MM.1S (cell line): Measurements from ENCODE around the gene ICAM3.

Experiments
- DNase-seq: peaks from one replicate; pipeline ENCODE4 v3.0.0-alpha.2; 2015
- H2AFZ ChIP-seq: fragments of 300-600 bp; sonication (generic); 2 replicates; pipeline ENCODE4 v1.6.0; 2016; ENCODE audit warnings: antibody characterized with exemption, low read length
- H3F3A ChIP-seq: fragments of 300-600 bp; sonication (generic); 2 replicates; pipeline ENCODE4 v1.6.1; 2016; ENCODE audit warnings: mild to moderate bottlenecking, antibody characterized with exemption, low read length, moderate library complexity, mixed read lengths; ENCODE audit not compliant: insufficient read depth
- H3K27ac ChIP-seq: fragments of 300-600 bp; sonication (generic); 2 replicates; pipeline ENCODE4 v1.5.1; 2016; ENCODE audit warnings: mild to moderate bottlenecking, low read length
- H3K27me3 ChIP-seq: fragments of 300-600 bp; sonication (generic); replicated peaks from 2 replicates; pipeline ENCODE4 v1.6.0; 2016; ENCODE audit warnings: low read length; ENCODE audit not compliant: insufficient read depth
- H3K36me3 ChIP-seq: fragments of 300-600 bp; sonication (generic); replicated peaks from 2 replicates; pipeline ENCODE4 v1.6.1; 2016; ENCODE audit warnings: mild to moderate bottlenecking, low read length, mixed read lengths; ENCODE audit not compliant: insufficient read depth
- H3K4me1 ChIP-seq: fragments of 300-600 bp; sonication (generic); 2 replicates; pipeline ENCODE4 v1.6.1; 2016; ENCODE audit warnings: low read length, mixed read lengths
- H3K4me2 ChIP-seq: fragments of 300-600 bp; sonication (generic); 2 replicates; pipeline ENCODE4 v1.6.0; 2016; ENCODE audit warnings: low read depth, low read length
- H3K4me3 ChIP-seq: fragments of 300-600 bp; sonication (generic); 2 replicates; pipeline ENCODE4 v1.5.1; 2016; ENCODE audit warnings: low read length, mixed read lengths
- H3K79me2 ChIP-seq: fragments of 300-600 bp; sonication (generic); 2 replicates; pipeline ENCODE4 v1.6.1; 2016; ENCODE audit warnings: mixed run types, low read length, mixed read lengths
- H3K9ac ChIP-seq: fragments of 300-600 bp; sonication (generic); 2 replicates; pipeline ENCODE4 v1.6.1; 2016; ENCODE audit warnings: low read length, mixed read lengths
- H3K9me2 ChIP-seq: fragments of 300-600 bp; sonication (generic); replicated peaks from 2 replicates; pipeline ENCODE4 v1.6.1; 2016; ENCODE audit warnings: mild to moderate bottlenecking, low read length, mixed read lengths; ENCODE audit not compliant: insufficient read depth
- H3K9me3 ChIP-seq: fragments of 300-600 bp; sonication (generic); replicated peaks from 2 replicates; pipeline ENCODE4 v1.6.1; 2016; ENCODE audit warnings: mild to moderate bottlenecking, low read length, mixed read lengths; ENCODE audit not compliant: insufficient read depth
- H4K20me1 ChIP-seq: fragments of 300-600 bp; sonication (generic); 2 replicates; pipeline ENCODE4 v1.6.1; 2016; ENCODE audit warnings: mild to moderate bottlenecking, low read length, moderate library complexity, mixed read lengths; ENCODE audit not compliant: insufficient read depth
- CTCF ChIP-seq: fragments of 300-600 bp; sonication (generic); IDR thresholded peaks from 2 replicates; pipeline ENCODE4 v1.5.1; 2016; ENCODE audit warnings: antibody characterized with exemption, low read length, mixed read lengths
- EZH2 ChIP-seq: fragments of 300-600 bp; sonication (generic); optimal IDR thresholded peaks from 2 replicates; pipeline ENCODE3; 2017; ENCODE audit warnings: low read depth, mild to moderate bottlenecking, antibody characterized with exemption, low read length, mixed read lengths
- EZH2phosphoT487 ChIP-seq: fragments of 300-600 bp; sonication (generic); IDR thresholded peaks from 2 replicates; pipeline ENCODE4 v1.6.1; 2018; ENCODE audit warnings: antibody characterized with exemption, low read length

Gene ICAM3

GRCh38 chr19:10292206-10292788 lies 47.1 kb downstream of the ICAM3 start:
- Histone ChIP-seq H3K4me3 (peak overlapping the region; percentile 55), H4K20me1 (no peaks in the 10 kb centered on the region), H3F3A (0 out of 2 replicates have a peak, but pooled peaks cover 6% of the 10 kb centered on the region), H2AFZ (peak overlapping the region; percentile 73), H3K79me2 (no peaks in the 10 kb centered on the region), H3K9me2 (no peaks in the 10 kb centered on the region), H3K36me3 (no peaks in the 10 kb centered on the region), H3K9me3 (no peaks in the 10 kb centered on the region), H3K27ac (no peak overlapping the region), H3K9ac (no peak overlapping the region), H3K4me1 (peaks cover 33% of the 10 kb centered on the region), H3K4me2 (peak overlapping the region; percentile 92), H3K27me3 (peaks cover 29% of the 10 kb centered on the region)
- DNase-seq: peak; percentile 73
- TF ChIP-seq EZH2: no peak
- TF ChIP-seq CTCF: no peak
- TF ChIP-seq EZH2phosphoT487: no peak

GRCh38 chr19:10291554-10292205 lies 47.7 kb downstream of the ICAM3 start:
- Histone ChIP-seq H3F3A (peaks cover 7% of the 10 kb centered on the region; the same call in 1 of the 2 replicates), H3K9ac (no peak overlapping the region; the same call in 1 of the 2 replicates), H4K20me1 (no peaks in the 10 kb centered on the region), H3K36me3 (no peaks in the 10 kb centered on the region), H3K4me2 (peak overlapping the region; percentile 92), H3K9me3 (no peaks in the 10 kb centered on the region), H2AFZ (peak overlapping the region; percentile 73), H3K79me2 (no peaks in the 10 kb centered on the region), H3K4me3 (peak overlapping the region; percentile 55), H3K27ac (no peak overlapping the region), H3K27me3 (peaks cover 29% of the 10 kb centered on the region), H3K9me2 (no peaks in the 10 kb centered on the region), H3K4me1 (peaks cover 36% of the 10 kb centered on the region)
- no peak for DNase-seq
- TF ChIP-seq CTCF (no peak), EZH2phosphoT487 (no peak), EZH2 (no peak)

GRCh38 chr19:10290876-10291553 lies 48.4 kb downstream of the ICAM3 start:
- Histone ChIP-seq H4K20me1 (no peaks in the 10 kb centered on the region), H3K4me3 (peak overlapping the region; percentile 55), H3K27me3 (peaks cover 29% of the 10 kb centered on the region), H2AFZ (peak overlapping the region; percentile 73), H3F3A (peaks cover 11% of the 10 kb centered on the region; the same call in 1 of the 2 replicates), H3K79me2 (no peaks in the 10 kb centered on the region), H3K9me3 (no peaks in the 10 kb centered on the region), H3K4me1 (peaks cover 36% of the 10 kb centered on the region), H3K9ac (no peak overlapping the region; the same call in 1 of the 2 replicates), H3K36me3 (no peaks in the 10 kb centered on the region), H3K9me2 (no peaks in the 10 kb centered on the region), H3K4me2 (peak overlapping the region; percentile 92), H3K27ac (no peak overlapping the region)
- TF ChIP-seq EZH2 (no peak), CTCF (no peak), EZH2phosphoT487 (no peak)
- DNase-seq: peak; percentile 32
